AG04449 (cell line): ENCODE data around the gene MARCHF3.
"Not testable (repeated sequence)": the region's sequence is repeated elsewhere in the genome, so short reads cannot be mapped to it uniquely, and the experiment has no call there.

Experiments
- CTCF ChIA-PET: fragments of 350-600 bp; formaldehyde crosslinking; extraction: SDS; loops from one replicate; lab custom pipeline; 2021; ENCODE audit warnings: antibody characterized with exemption; lab: Yijun Ruan, JAX
- POLR2A ChIA-PET: fragments of 400-600, 350-600 bp; formaldehyde crosslinking; extraction: SDS; loops from one replicate; lab custom pipeline; 2020; ENCODE audit warnings: antibody characterized with exemption, inconsistent platforms; lab: Yijun Ruan, JAX
- DNase-seq: peaks from one replicate; pipeline ENCODE4 v3.0.0-alpha.2; 2010; ENCODE audit warnings: low read depth, low spot score
- H3K4me3 ChIP-seq: 2 replicates; pipeline ENCODE4 v1.5.1; 2011; ENCODE audit warnings: low read depth, mild to moderate bottlenecking, control low read depth, low read length
- CTCF ChIP-seq: IDR thresholded peaks from one replicate; pipeline ENCODE4 v1.5.1; 2011; ENCODE audit warnings: mild to moderate bottlenecking, moderate library complexity, low read length, control low read depth, inconsistent platforms; ENCODE audit not compliant: insufficient read depth; ENCODE audit errors: missing control alignments

MARCHF3 gene

GRCh38 chr5:127063257-127063913 lies 33.0 kb upstream of the MARCHF3 start:
- POLR2A ChIA-PET: no interaction called here
- H3K4me3 ChIP-seq: no peak overlapping the region
- DNase-seq: no peak
- TF ChIP-seq CTCF: no peak
- CTCF ChIA-PET: no interaction called here

- no peak for DNase-seq
- CTCF ChIA-PET: no interaction called here
- POLR2A ChIA-PET: no interaction called here
- TF ChIP-seq CTCF: no peak
- H3K4me3 ChIP-seq: no peak overlapping the region
Observed at GRCh38 chr5:127061956-127062355, 31.6 kb upstream of the MARCHF3 start.

GRCh38 chr5:127061537-127061936 lies 31.2 kb upstream of the MARCHF3 start:
- ChIA-PET POLR2A (no interaction called here), CTCF (no interaction called here)
- no peak for TF ChIP-seq CTCF
- H3K4me3 ChIP-seq: no peak overlapping the region
- DNase-seq: no peak

GRCh38 chr5:127060470-127060985 lies 30.2 kb upstream of the MARCHF3 start:
- CTCF ChIA-PET: interaction anchor here (0.7 to 2.0 kb wide), 2 partner anchors 222 to 433 kb away, joined by 3 to 6 read pairs; no protein-coding TSS in a partner anchor
- no peak overlapping the region for H3K4me3 ChIP-seq

GRCh38 chr5:127056896-127057295 lies 26.5 kb upstream of the MARCHF3 start:
- H3K4me3 ChIP-seq: no peak overlapping the region
- CTCF ChIA-PET: interaction anchor here (1.1 kb wide), 2 partner anchors 13 to 15 kb away, joined by 4 read pairs; no protein-coding TSS in a partner anchor
- POLR2A ChIA-PET: no interaction called here
- DNase-seq: no peak
- TF ChIP-seq CTCF: no peak

More at GRCh38 chr5:127060470-127060985, 30.2 kb upstream of the MARCHF3 start:
- no peak for TF ChIP-seq CTCF
- POLR2A ChIA-PET: no interaction called here
- no peak for DNase-seq

- ChIA-PET POLR2A (no interaction called here), CTCF (no interaction called here)
- DNase-seq: no peak
- no peak for TF ChIP-seq CTCF
- H3K4me3 ChIP-seq: no peak overlapping the region
Observed at GRCh38 chr5:127055880-127056653, 25.7 kb upstream of the MARCHF3 start.

GRCh38 chr5:127053551-127053950 lies 23.2 kb upstream of the MARCHF3 start:
- H3K4me3 ChIP-seq, CTCF ChIA-PET, POLR2A ChIA-PET, DNase-seq: not testable (repeated sequence)
